B cell (primary cell): Measurements from ENCODE around the gene ZNF106.

Experiments
- EZH2 ChIP-seq: IDR thresholded peaks from 2 replicates; pipeline ENCODE4 v1.6.1; 2012; ENCODE audit warnings: borderline replicate concordance, low read depth, mild to moderate bottlenecking, moderate library complexity, low read length; ENCODE audit not compliant: insufficient read depth, poor library complexity, severe bottlenecking
- TF ChIP-seq, protein P1 (sequence below): fragments of 200-600 bp; IDR thresholded peaks from one replicate; pipeline ENCODE4 v1.8.0; 2022; ENCODE audit warnings: antibody characterized with exemption, mild to moderate bottlenecking

DNA sequence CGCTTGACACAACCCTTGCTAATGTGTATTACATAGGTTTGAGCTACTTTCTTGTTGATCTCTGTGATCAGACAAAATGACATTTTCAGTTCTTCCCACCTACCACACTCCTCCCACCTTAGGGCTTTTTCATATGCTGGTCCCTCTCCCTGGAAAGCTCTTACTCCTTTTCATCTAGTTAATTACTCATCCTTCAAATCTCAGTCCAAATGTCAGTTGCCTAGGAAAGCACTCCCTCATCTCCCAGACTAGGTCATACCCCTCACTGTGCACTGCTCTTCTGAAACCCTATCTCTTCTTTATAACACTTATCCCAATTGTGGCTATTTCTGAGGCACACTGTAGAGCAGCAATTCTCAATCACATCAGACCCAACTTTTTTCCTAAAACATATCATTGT is 7.3 kb downstream of the ZNF106 start:
- TF ChIP-seq, protein P1, sequence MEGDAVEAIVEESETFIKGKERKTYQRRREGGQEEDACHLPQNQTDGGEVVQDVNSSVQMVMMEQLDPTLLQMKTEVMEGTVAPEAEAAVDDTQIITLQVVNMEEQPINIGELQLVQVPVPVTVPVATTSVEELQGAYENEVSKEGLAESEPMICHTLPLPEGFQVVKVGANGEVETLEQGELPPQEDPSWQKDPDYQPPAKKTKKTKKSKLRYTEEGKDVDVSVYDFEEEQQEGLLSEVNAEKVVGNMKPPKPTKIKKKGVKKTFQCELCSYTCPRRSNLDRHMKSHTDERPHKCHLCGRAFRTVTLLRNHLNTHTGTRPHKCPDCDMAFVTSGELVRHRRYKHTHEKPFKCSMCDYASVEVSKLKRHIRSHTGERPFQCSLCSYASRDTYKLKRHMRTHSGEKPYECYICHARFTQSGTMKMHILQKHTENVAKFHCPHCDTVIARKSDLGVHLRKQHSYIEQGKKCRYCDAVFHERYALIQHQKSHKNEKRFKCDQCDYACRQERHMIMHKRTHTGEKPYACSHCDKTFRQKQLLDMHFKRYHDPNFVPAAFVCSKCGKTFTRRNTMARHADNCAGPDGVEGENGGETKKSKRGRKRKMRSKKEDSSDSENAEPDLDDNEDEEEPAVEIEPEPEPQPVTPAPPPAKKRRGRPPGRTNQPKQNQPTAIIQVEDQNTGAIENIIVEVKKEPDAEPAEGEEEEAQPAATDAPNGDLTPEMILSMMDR = no peak
- TF ChIP-seq EZH2 = no peak
